Measurements from ENCODE around the gene BLVRB. TPM values are rescaled to one million over a fixed set of nuclear protein-coding genes. Genes with fewer than 3 reads are reported as not detected.
A peak's percentile ranks its signal among the peaks of the same experiment; 100 is the strongest.

BLVRB gene
- 100 to 1,000 TPM in 1 of 2 donors, 10 to 100 TPM in 1; 79.8 to 109 TPM for total RNA-seq

- peak within 1 kb of the TSS; percentile 86 to 95 (median 90) for H3K27ac ChIP-seq
- H3K36me3 ChIP-seq (replicated peaks in 1 of 2; ENCODE audit: insufficient read depth in 1 of 2, low read depth in 2 of 2), result no peaks in the 10 kb centered on the region
- peak within 1 kb of the TSS; percentile 23 to 72 for H3K4me3 ChIP-seq
- ATAC-seq (peak; percentile 92), DNase-seq (peak; percentile 100)
- TF ChIP-seq POLR2A (IDR thresholded peaks at IDR 0.05), result peak; percentile 87 to 92 (median 90)
- no peak for TF ChIP-seq CTCF (IDR thresholded peaks at IDR 0.05)
- H3K27me3 ChIP-seq, result no peaks in the 10 kb centered on the region
- 0% methylated on average over 4 to 53 of the region's 54 CpGs for WGBS, 2 donors
- intact Hi-C loops (cut with DNase I), result no loop called here
- no peaks in the 10 kb centered on the region for H3K9me3 ChIP-seq
- peaks cover 30% of the 10 kb centered on the region for H3K4me1 ChIP-seq
These were observed at the start of gene BLVRB for GRCh38 chr19:40465557-40466218. BLVRB (minus strand) TSS chr19:40465745; CDS start chr19:40465688, 57 bp downstream.

- WGBS, 2 donors, result 69 to 72% methylated on average over 4 of the region's 4 CpGs
- Histone ChIP-seq H3K4me3 (no peak overlapping the region), H3K27ac (no peak overlapping the region), H3K4me1 (peaks cover 11% of the 10 kb centered on the region), H3K27me3 (peaks cover 0 to 16% of the 10 kb centered on the region in 2 donors), H3K9me3 (no peaks in the 10 kb centered on the region), H3K36me3 (replicated peaks in 1 of 2; ENCODE audit: insufficient read depth in 1 of 2, low read depth in 2 of 2) (no peaks in the 10 kb centered on the region)
- intact Hi-C loops (cut with DNase I), result no loop called here
- DNase-seq (no peak), ATAC-seq (no peak)
- TF ChIP-seq POLR2A (IDR thresholded peaks at IDR 0.05) (no peak), CTCF (IDR thresholded peaks at IDR 0.05) (no peak)
These were observed 48.3 kb upstream of the BLVRB start for GRCh38 chr19:40513741-40514315.

GRCh38 chr19:40513345-40513678, 47.8 kb upstream of the BLVRB start:
- intact Hi-C loops (cut with DNase I), result no loop called here
- 42 to 96% methylated on average over 5 to 27 of the region's 27 CpGs for WGBS, 2 donors
- H3K36me3 ChIP-seq (replicated peaks in 1 of 2; ENCODE audit: insufficient read depth in 1 of 2, low read depth in 2 of 2), result no peaks in the 10 kb centered on the region
- no peak for ATAC-seq
- TF ChIP-seq CTCF (IDR thresholded peaks at IDR 0.05), result no peak
- no peak for TF ChIP-seq POLR2A (IDR thresholded peaks at IDR 0.05)
- no peak overlapping the region for H3K27ac ChIP-seq
- H3K9me3 ChIP-seq, result no peaks in the 10 kb centered on the region
- peaks cover 0 to 16% of the 10 kb centered on the region in 2 donors for H3K27me3 ChIP-seq
- no peak for DNase-seq
- no peak overlapping the region for H3K4me3 ChIP-seq
- peaks cover 11% of the 10 kb centered on the region for H3K4me1 ChIP-seq

- intact Hi-C loops (cut with DNase I), result no loop called here
- Histone ChIP-seq H3K4me3 (no peak overlapping the region), H3K4me1 (peaks cover 11% of the 10 kb centered on the region), H3K27me3 (peaks cover 0 to 16% of the 10 kb centered on the region in 2 donors), H3K36me3 (replicated peaks in 1 of 2; ENCODE audit: insufficient read depth in 1 of 2, low read depth in 2 of 2) (no peaks in the 10 kb centered on the region), H3K9me3 (no peaks in the 10 kb centered on the region), H3K27ac (no peak overlapping the region)
- DNase-seq (peak in 1 of 4 donors; percentile 34), ATAC-seq (peak; percentile 38)
- WGBS, 2 donors, result 3% methylated on average over 93 of the region's 105 CpGs; no CpG with 5 or more reads in 1 of the 2 donors
- TF ChIP-seq CTCF (IDR thresholded peaks at IDR 0.05) (no peak), POLR2A (IDR thresholded peaks at IDR 0.05) (no peak)
These were observed 47.2 kb upstream of the BLVRB start for GRCh38 chr19:40512473-40513344.
